Lung (tissue), 12 donors: ENCODE data around the gene NUF2. TPM values are rescaled to one million over a fixed set of nuclear protein-coding genes. Genes with fewer than 3 reads are reported as not detected.

ENCODE experiments used
- ATAC-seq: fragments of 200-7000 bp; cut with Tn5 transposase; one replicate; pipeline ENCODE4 v1.9.1; 2020; ENCODE audit warnings: moderate number of reproducible peaks; ENCODE audit not compliant: insufficient read depth, low FRiP score
- DNase-seq, 3 donors: peaks; one replicate each; pipeline ENCODE4 v3.0.0-alpha.2; 2013 to 2017
- H3K27ac ChIP-seq, 2 donors: one replicate each; pipeline ENCODE4 v1.5.1; 2013; ENCODE audit warnings: mild to moderate bottlenecking in 2 of 2, moderate library complexity in 2 of 2, control low read depth in 1 of 2, inconsistent platforms in 1 of 2, low read depth in 1 of 2, low read length in 1 of 2
- H3K27me3 ChIP-seq, 3 donors: one replicate each; pipeline ENCODE4 v1.5.1; 2013; ENCODE audit warnings: low read length in 2 of 3; ENCODE audit not compliant: control insufficient read depth in 3 of 3, insufficient read depth in 3 of 3
- H3K36me3 ChIP-seq, 4 donors: one replicate each; pipeline ENCODE4 v1.5.1; 2013; ENCODE audit warnings: low read length in 4 of 4, mild to moderate bottlenecking in 1 of 4, moderate library complexity in 1 of 4; ENCODE audit not compliant: control insufficient read depth in 4 of 4, insufficient read depth in 4 of 4
- H3K4me1 ChIP-seq, 5 donors: one replicate each; pipeline ENCODE4 v1.5.1; 2013; ENCODE audit warnings: low read length in 5 of 5, mild to moderate bottlenecking in 2 of 5, moderate library complexity in 1 of 5; ENCODE audit not compliant: control insufficient read depth in 5 of 5, insufficient read depth in 5 of 5
- H3K4me3 ChIP-seq: one replicate; pipeline ENCODE4 v1.5.1; 2013; ENCODE audit warnings: mild to moderate bottlenecking, control low read depth, moderate library complexity
- H3K9ac ChIP-seq, 2 donors: one replicate each; pipeline ENCODE4 v1.5.1; 2013; ENCODE audit warnings: low read length in 2 of 2, control low read depth in 1 of 2; ENCODE audit not compliant: insufficient read depth in 1 of 2
- H3K9me3 ChIP-seq, 4 donors: one replicate each; pipeline ENCODE4 v1.5.1; 2013; ENCODE audit warnings: low read length in 3 of 4, mild to moderate bottlenecking in 1 of 4, moderate library complexity in 1 of 4; ENCODE audit not compliant: control insufficient read depth in 4 of 4, insufficient read depth in 3 of 4
- CTCF ChIP-seq: IDR thresholded peaks from 2 replicates; pipeline ENCODE4 v1.5.1; 2012; ENCODE audit warnings: mild to moderate bottlenecking; ENCODE audit errors: control extremely low read depth, extremely low read depth
- WGBS, 2 donors: extraction: QIAGEN DNeasy Blood & Tissue Kit; methylation state at CpG; one replicate each; pipeline ENCODE4 v1.1.7; 2013; 5-methylcytosine and 5-hydroxymethylcytosine counted together
- polyA plus RNA-seq, 2 donors: library from polyadenylated mRNA; stranded (reverse); fragments of 200-250 nt; gene quantifications; one replicate each; pipeline ENCODE4 v1.2.1, GENCODE V29; 2013
- total RNA-seq, 2 donors: library from RNA; depleted of rRNA in 1 of 2; stranded (reverse); fragments of >200 nt in 1 of 2; gene quantifications; one replicate each; pipeline ENCODE4 v1.2.1, GENCODE V29; 2014 to 2021
- donor health status: control.
- donor health status: control.
- donor health status: Bipolar disorder and iron deficiency.
- donor health status: healthy.
- donor health status: DM: yes; HTN: yes; CAD: no.

NUF2 gene
- total and polyA plus RNA-seq, 4 donors, result 1.2 to 7.2 (median 2.2) TPM

GRCh38 chr1:163388970-163389369 lies 67.2 kb downstream of the NUF2 start:
- Histone ChIP-seq H3K4me3 (no peak overlapping the region), H3K36me3 (no peaks in the 10 kb centered on the region), H3K9ac (no peak overlapping the region), H3K4me1 (peaks cover 0 to 5% (median 0%) of the 10 kb centered on the region in 5 donors), H3K27me3 (no peaks in the 10 kb centered on the region), H3K27ac (no peak overlapping the region), H3K9me3 (no peaks in the 10 kb centered on the region)
- WGBS, 2 donors, result 87 to 88% methylated on average over 4 of the region's 4 CpGs
- DNase-seq (no peak), ATAC-seq (no peak)
- TF ChIP-seq CTCF, result no peak

DNA sequence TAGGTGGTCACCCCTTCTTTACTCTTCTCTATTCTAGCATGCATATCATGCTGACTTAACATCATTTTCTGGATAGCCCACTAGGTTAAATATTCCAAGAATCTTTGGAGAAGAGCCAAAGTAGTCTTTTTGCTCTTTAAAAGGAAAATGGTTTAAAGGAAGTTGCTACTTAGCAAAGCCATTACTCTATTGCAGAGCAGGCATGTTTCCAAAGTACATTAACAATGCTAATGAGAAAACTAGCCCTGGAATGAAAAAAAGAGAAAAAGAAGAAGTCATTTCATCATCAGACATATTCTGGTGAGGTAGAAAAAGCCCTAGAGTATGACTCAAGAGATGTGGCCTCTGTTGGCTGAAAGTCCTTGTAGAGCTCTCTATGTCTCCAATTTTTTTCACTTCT lies 74.0 kb downstream of the NUF2 start:
- no peaks in the 10 kb centered on the region for H3K36me3 ChIP-seq
- H3K4me3 ChIP-seq, result no peak overlapping the region
- H3K9me3 ChIP-seq, result peaks cover 0 to 2% (median 0%) of the 10 kb centered on the region in 4 donors
- no peak overlapping the region for H3K27ac ChIP-seq
- no peak for ATAC-seq
- no peak overlapping the region for H3K9ac ChIP-seq
- peak in 2 of 3 donors; percentile 89 to 90 for DNase-seq
- H3K4me1 ChIP-seq, result peaks cover 0 to 35% (median 0%) of the 10 kb centered on the region in 5 donors
- no peak for TF ChIP-seq CTCF
- H3K27me3 ChIP-seq, result no peaks in the 10 kb centered on the region

GRCh38 chr1:163397451-163398200 lies 75.9 kb downstream of the NUF2 start:
- no peak for ATAC-seq
- Histone ChIP-seq H3K4me1 (peaks cover 0 to 35% (median 0%) of the 10 kb centered on the region in 5 donors), H3K27me3 (no peaks in the 10 kb centered on the region), H3K36me3 (no peaks in the 10 kb centered on the region), H3K27ac (no peak overlapping the region), H3K9me3 (peaks cover 0 to 2% (median 0%) of the 10 kb centered on the region in 4 donors), H3K4me3 (no peak overlapping the region), H3K9ac (no peak overlapping the region)
- 60 to 62% methylated on average over 4 of the region's 4 CpGs for WGBS, 2 donors
- DNase-seq, result peak in 2 of 3 donors; percentile 62 to 79
- no peak for TF ChIP-seq CTCF
